A673 (cell line): Measurements from ENCODE around the gene PNLDC1. TPM values are rescaled to one million over a fixed set of nuclear protein-coding genes. Genes with fewer than 3 reads are reported as not detected.

Experiments used
- BruUV-seq: library from RNA; stranded (reverse); fragments of 400-500 nt; replicated peaks from 2 replicates; lab custom pipeline; 2021; lab: Mats Ljungman, UMichigan
- CTCF ChIA-PET: fragments of 300-600 bp; sonication (Branson Sonifier 250); formaldehyde crosslinking; loops from one replicate; lab custom pipeline; 2022; ENCODE audit warnings: antibody characterized with exemption; lab: Charles Lee
- POLR2A ChIA-PET: fragments of 300-600 bp; sonication (Branson Sonifier 250); formaldehyde crosslinking; loops from one replicate; lab custom pipeline; 2022; ENCODE audit warnings: antibody characterized with exemption; ENCODE audit not compliant: low non-redundant PET; lab: Charles Lee
- DNase-seq: peaks from one replicate; pipeline ENCODE4 v3.0.0-alpha.2; 2015; ENCODE audit warnings: low spot score
- H3K27ac ChIP-seq: fragments of 200-600 bp; sonication (generic); 2 replicates; pipeline ENCODE4 v1.5.1; 2016; ENCODE audit warnings: mixed run types, low read depth, mild to moderate bottlenecking, mixed read lengths, antibody characterized with exemption, low read length; ENCODE audit not compliant: poor library complexity, severe bottlenecking
- H3K27me3 ChIP-seq: fragments of 200-600 bp; sonication (generic); replicated peaks from 2 replicates; pipeline ENCODE4 v1.6.1; 2017; ENCODE audit warnings: mixed run types, low read depth, mild to moderate bottlenecking, mixed read lengths, antibody characterized with exemption, low read length; ENCODE audit not compliant: insufficient read depth, poor library complexity
- H3K36me3 ChIP-seq: fragments of 200-600 bp; sonication (generic); 2 replicates; pipeline ENCODE4 v1.6.1; 2016; ENCODE audit warnings: mixed run types, mild to moderate bottlenecking, mixed read lengths, antibody characterized with exemption, low read length; ENCODE audit not compliant: insufficient read depth, poor library complexity, severe bottlenecking
- H3K4me1 ChIP-seq: fragments of 200-600 bp; sonication (generic); 2 replicates; pipeline ENCODE4 v1.6.1; 2017; ENCODE audit warnings: mixed run types, mild to moderate bottlenecking, mixed read lengths, antibody characterized with exemption, low read length; ENCODE audit not compliant: insufficient read depth, poor library complexity, severe bottlenecking
- H3K4me3 ChIP-seq: fragments of 200-600 bp; sonication (generic); 2 replicates; pipeline ENCODE4 v1.5.1; 2016; ENCODE audit warnings: low read depth, mixed run types, mild to moderate bottlenecking, mixed read lengths, low read length; ENCODE audit not compliant: poor library complexity, severe bottlenecking
- H3K9me3 ChIP-seq: fragments of 200-600 bp; sonication (generic); 2 replicates; pipeline ENCODE4 v1.6.1; 2016; ENCODE audit warnings: mixed run types, low read depth, mild to moderate bottlenecking, mixed read lengths, antibody characterized with exemption, low read length; ENCODE audit not compliant: poor library complexity, severe bottlenecking
- CTCF ChIP-seq: fragments of 300-800, 200-600 bp; sonication (generic); conservative IDR thresholded peaks from 2 replicates; pipeline ENCODE4 v1.5.1; 2017; ENCODE audit warnings: low read depth, mild to moderate bottlenecking, antibody characterized with exemption, low read length, moderate library complexity, mixed read lengths
- EZH2 ChIP-seq: fragments of 200-600 bp; sonication (generic); IDR thresholded peaks from 2 replicates; pipeline ENCODE4 v1.6.1; 2017; ENCODE audit warnings: borderline replicate concordance, low read depth, mild to moderate bottlenecking, mixed read lengths, antibody characterized with exemption, low read length; ENCODE audit not compliant: poor library complexity, severe bottlenecking
- intact Hi-C: fragments of 100-400 bp; cut with micrococcal nuclease; formaldehyde crosslinking; loops from one replicate; pipeline ENCODE4 v1.10.0; 2022; ENCODE audit not compliant: unreplicated experiment
- total RNA-seq: library from RNA; stranded (reverse); gene quantifications from 2 replicates; pipeline ENCODE4 v1.2.3, GENCODE V29; 2021

PNLDC1 gene
- total RNA-seq, 1 experiment from 2014 or later, result 0.58 TPM

GRCh38 chr6:159808647-159809046, 8.6 kb downstream of the PNLDC1 start:
- Histone ChIP-seq H3K4me3 (no peak overlapping the region), H3K4me1 (no peaks in the 10 kb centered on the region), H3K36me3 (no peaks in the 10 kb centered on the region), H3K9me3 (no peaks in the 10 kb centered on the region), H3K27me3 (no peaks in the 10 kb centered on the region), H3K27ac (no peak overlapping the region)
- no peak for DNase-seq
- POLR2A ChIA-PET, result no interaction called here
- no TSS peak for BruUV-seq
- no peak for TF ChIP-seq EZH2
- TF ChIP-seq CTCF, result no peak
- intact Hi-C loops, result no loop called here
- CTCF ChIA-PET, result no interaction called here

DNA sequence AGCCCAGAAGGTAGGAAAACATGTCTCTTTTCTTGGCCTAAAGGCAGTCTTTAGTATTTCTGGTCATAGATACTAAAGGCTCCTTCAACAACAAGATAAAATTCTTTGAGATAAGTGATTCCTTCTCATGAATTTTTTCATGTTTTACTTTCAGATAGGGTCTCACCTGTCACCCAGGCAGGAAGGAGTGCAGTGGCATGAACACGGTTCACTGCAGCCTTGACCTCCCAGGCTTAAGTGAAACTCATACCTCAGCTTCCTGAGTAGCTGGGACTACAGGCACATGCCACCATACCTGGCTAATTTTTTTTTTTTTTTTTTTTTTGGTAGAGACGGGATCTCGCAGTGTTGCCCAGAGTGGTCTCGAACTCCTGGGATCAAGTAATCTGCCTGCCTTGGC, 9.1 kb downstream of the PNLDC1 start:
- H3K27ac ChIP-seq, result no peak overlapping the region
- ChIA-PET CTCF (no interaction called here), POLR2A (no interaction called here)
- no peaks in the 10 kb centered on the region for H3K4me1 ChIP-seq
- BruUV-seq, result no TSS peak
- TF ChIP-seq CTCF (no peak), EZH2 (no peak)
- no peak for DNase-seq
- H3K36me3 ChIP-seq, result no peaks in the 10 kb centered on the region
- no peak overlapping the region for H3K4me3 ChIP-seq
- H3K27me3 ChIP-seq, result no peaks in the 10 kb centered on the region
- no peaks in the 10 kb centered on the region for H3K9me3 ChIP-seq
- intact Hi-C loops, result no loop called here

- POLR2A ChIA-PET, result interaction anchor here (0.6 kb wide), 1 partner anchor 16 kb away, joined by 4 read pairs; no protein-coding TSS in a partner anchor
- no peaks in the 10 kb centered on the region for H3K27me3 ChIP-seq
- no peak overlapping the region for H3K4me3 ChIP-seq
- no peak overlapping the region for H3K27ac ChIP-seq
- H3K9me3 ChIP-seq, result no peaks in the 10 kb centered on the region
- BruUV-seq, result no TSS peak
- CTCF ChIA-PET, result no interaction called here
- TF ChIP-seq CTCF (no peak), EZH2 (no peak)
- no peaks in the 10 kb centered on the region for H3K4me1 ChIP-seq
- no peaks in the 10 kb centered on the region for H3K36me3 ChIP-seq
- DNase-seq, result no peak
- intact Hi-C loops, result no loop called here
Measured at GRCh38 chr6:159813781-159814180, 13.7 kb downstream of the PNLDC1 start.
